Mesenchymal stem cell (in vitro differentiated cells and primary cell): Measurements from ENCODE around the gene SHD.

ENCODE experiments used
- DNase-seq: peaks from one replicate; pipeline ENCODE4 v3.0.0-alpha.2; 2013
- H2AFZ ChIP-seq: one replicate; pipeline ENCODE4 v1.6.1; 2013; ENCODE audit warnings: low read depth, mild to moderate bottlenecking, control low read depth, inconsistent platforms, low read length, moderate library complexity
- H2AK5ac ChIP-seq: 2 replicates; pipeline ENCODE4 v1.6.1; 2013; ENCODE audit warnings: low read length, moderate library complexity, mild to moderate bottlenecking, inconsistent platforms; ENCODE audit not compliant: severe bottlenecking
- H2BK120ac ChIP-seq: one replicate; pipeline ENCODE4 v1.6.1; 2013; ENCODE audit warnings: low read depth, mild to moderate bottlenecking, inconsistent platforms, low read length, moderate library complexity
- H2BK12ac ChIP-seq, 2 experiments: one replicate each; pipeline ENCODE4 v1.6.1; 2013; ENCODE audit warnings: inconsistent platforms in 2 of 2, low read length in 2 of 2, mild to moderate bottlenecking in 2 of 2, moderate library complexity in 2 of 2, control low read depth in 1 of 2
- H2BK15ac ChIP-seq: one replicate; pipeline ENCODE4 v1.6.1; 2013; ENCODE audit warnings: mild to moderate bottlenecking, low read depth, inconsistent platforms; ENCODE audit not compliant: poor library complexity, severe bottlenecking
- H2BK5ac ChIP-seq: 2 replicates; pipeline ENCODE4 v1.6.1; 2013; ENCODE audit warnings: low read depth, mild to moderate bottlenecking, low read length, control low read depth, inconsistent platforms; ENCODE audit not compliant: poor library complexity, severe bottlenecking
- H3K14ac ChIP-seq, 2 experiments: one replicate each; pipeline ENCODE4 v1.6.1; 2013; ENCODE audit warnings: inconsistent platforms in 2 of 2, low read length in 2 of 2, control low read depth in 1 of 2, mild to moderate bottlenecking in 1 of 2, moderate library complexity in 1 of 2
- H3K18ac ChIP-seq, 2 experiments: one replicate each; pipeline ENCODE4 v1.6.1; 2013; ENCODE audit warnings: inconsistent platforms in 2 of 2, low read length in 2 of 2, control low read depth in 1 of 2, low read depth in 1 of 2, mild to moderate bottlenecking in 1 of 2
- H3K23ac ChIP-seq, 2 experiments: one replicate each; pipeline ENCODE4 v1.6.1; 2013; ENCODE audit warnings: inconsistent platforms in 2 of 2, low read length in 2 of 2, mild to moderate bottlenecking in 2 of 2, moderate library complexity in 2 of 2, control low read depth in 1 of 2
- H3K27ac ChIP-seq: 2 replicates; pipeline ENCODE4 v1.5.1; 2013; ENCODE audit warnings: mild to moderate bottlenecking, moderate library complexity, low read length, control low read depth, inconsistent platforms; ENCODE audit not compliant: poor library complexity, severe bottlenecking
- H3K27me3 ChIP-seq, 2 experiments: 2 replicates each; pipeline versions ENCODE4 v1.6.1 to v1.7.0; 2013; ENCODE audit warnings: low read length in 2 of 2, mild to moderate bottlenecking in 2 of 2, moderate library complexity in 2 of 2, control low read depth in 1 of 2, inconsistent platforms in 1 of 2; ENCODE audit not compliant: control insufficient read depth in 1 of 2, insufficient read depth in 1 of 2
- H3K36me3 ChIP-seq, 2 experiments: 2 replicates each; pipeline versions ENCODE4 v1.6.1 to v1.7.0; 2013; ENCODE audit warnings: low read length in 2 of 2, control low read depth in 1 of 2, inconsistent platforms in 1 of 2, low read depth in 1 of 2, mild to moderate bottlenecking in 1 of 2; ENCODE audit not compliant: insufficient read depth in 2 of 2, control insufficient read depth in 1 of 2
- H3K4ac ChIP-seq, 2 experiments: one replicate each; pipeline ENCODE4 v1.6.1; 2013; ENCODE audit warnings: inconsistent platforms in 2 of 2, low read length in 2 of 2, mild to moderate bottlenecking in 2 of 2, moderate library complexity in 2 of 2, control low read depth in 1 of 2, low read depth in 1 of 2
- H3K4me1 ChIP-seq: 2 replicates; pipeline ENCODE4 v1.6.1; 2013; ENCODE audit warnings: low read depth, low read length, control low read depth; ENCODE audit not compliant: control insufficient read depth, insufficient read depth
- H3K4me2 ChIP-seq: 2 replicates; pipeline ENCODE4 v1.6.1; 2013; ENCODE audit warnings: low read length, mild to moderate bottlenecking, inconsistent platforms; ENCODE audit not compliant: poor library complexity, severe bottlenecking
- H3K4me3 ChIP-seq, 2 experiments: 2 replicates each; pipeline versions ENCODE4 v1.5.1 to v1.7.0; 2013; ENCODE audit warnings: low read length in 2 of 2, mild to moderate bottlenecking in 2 of 2, control low read depth in 1 of 2, low read depth in 1 of 2; ENCODE audit not compliant: insufficient read depth in 1 of 2
- H3K79me1 ChIP-seq: replicated peaks from 2 replicates; pipeline ENCODE4 v1.6.1; 2013; ENCODE audit warnings: mild to moderate bottlenecking, control low read depth, low read length, inconsistent platforms; ENCODE audit not compliant: poor library complexity, severe bottlenecking
- H3K9ac ChIP-seq: 2 replicates; pipeline ENCODE4 v1.7.0; 2013; ENCODE audit warnings: mild to moderate bottlenecking, low read length, moderate library complexity
- H3K9me3 ChIP-seq: 2 replicates; pipeline ENCODE4 v1.7.0; 2013; ENCODE audit warnings: mild to moderate bottlenecking, low read length; ENCODE audit not compliant: control insufficient read depth
- H4K8ac ChIP-seq: one replicate; pipeline ENCODE4 v1.6.1; 2013; ENCODE audit warnings: inconsistent platforms, mild to moderate bottlenecking, low read length, moderate library complexity
- H4K91ac ChIP-seq: one replicate; pipeline ENCODE4 v1.6.1; 2013; ENCODE audit warnings: mild to moderate bottlenecking, low read length, inconsistent platforms
- WGBS: methylation state at CpG from one replicate; pipeline ENCODE4 v1.1.7; 2013; ENCODE audit warnings: mixed read lengths; 5-methylcytosine and 5-hydroxymethylcytosine counted together

The SHD gene

DNA sequence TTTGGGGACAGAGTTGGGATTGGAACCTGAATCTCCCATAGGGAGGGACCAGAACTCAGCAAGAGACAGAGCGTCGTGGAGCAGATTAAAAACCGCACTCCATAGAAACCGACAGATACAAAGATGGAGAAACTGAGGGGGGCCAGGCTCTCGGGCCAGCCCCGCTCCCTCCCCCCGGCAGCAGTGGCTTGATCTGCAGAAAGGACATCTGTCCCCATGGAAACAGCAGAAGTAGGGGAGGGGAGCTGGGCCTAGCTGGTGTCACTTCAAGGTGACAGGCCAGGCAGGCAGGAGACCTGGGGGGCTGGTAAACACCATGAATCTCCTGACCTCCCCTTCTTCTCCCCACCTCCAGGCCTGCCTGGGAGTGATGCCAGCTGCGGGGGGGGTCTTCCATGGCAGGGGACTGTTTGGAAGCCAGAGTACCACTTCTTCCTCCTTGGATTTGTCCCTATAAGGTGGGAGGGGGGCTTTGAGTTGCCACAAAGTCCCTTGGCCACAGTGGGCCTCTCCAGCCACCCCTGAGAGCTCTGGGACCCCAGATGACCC, 12.2 kb downstream of the SHD start:
- H3K23ac ChIP-seq, result no peak overlapping the region
- H3K4me2 ChIP-seq, result no peak overlapping the region
- H3K18ac ChIP-seq, result no peak overlapping the region
- H3K4me3 ChIP-seq, result no peak overlapping the region
- no peak overlapping the region for H2BK15ac ChIP-seq
- no peak overlapping the region for H3K9ac ChIP-seq
- no peak overlapping the region for H2BK12ac ChIP-seq
- DNase-seq, result no peak
- no peak overlapping the region for H4K91ac ChIP-seq
- H3K4me1 ChIP-seq, result no peaks in the 10 kb centered on the region
- WGBS, result 90% methylated on average over 8 of the region's 8 CpGs
- H3K14ac ChIP-seq, result no peak overlapping the region
- no peak overlapping the region for H4K8ac ChIP-seq
- no peak overlapping the region for H2AK5ac ChIP-seq
- H3K79me1 ChIP-seq, result no peaks in the 10 kb centered on the region
- H3K36me3 ChIP-seq, result no peaks in the 10 kb centered on the region
- H3K4ac ChIP-seq, result no peak overlapping the region
- H3K27me3 ChIP-seq, result peaks cover 10 to 46% of the 10 kb centered on the region in 2 experiments
- no peak overlapping the region for H2BK120ac ChIP-seq
- H3K27ac ChIP-seq, result no peak overlapping the region
- H2BK5ac ChIP-seq, result no peak overlapping the region
- H3K9me3 ChIP-seq, result no peaks in the 10 kb centered on the region
- H2AFZ ChIP-seq, result no peak overlapping the region

DNA sequence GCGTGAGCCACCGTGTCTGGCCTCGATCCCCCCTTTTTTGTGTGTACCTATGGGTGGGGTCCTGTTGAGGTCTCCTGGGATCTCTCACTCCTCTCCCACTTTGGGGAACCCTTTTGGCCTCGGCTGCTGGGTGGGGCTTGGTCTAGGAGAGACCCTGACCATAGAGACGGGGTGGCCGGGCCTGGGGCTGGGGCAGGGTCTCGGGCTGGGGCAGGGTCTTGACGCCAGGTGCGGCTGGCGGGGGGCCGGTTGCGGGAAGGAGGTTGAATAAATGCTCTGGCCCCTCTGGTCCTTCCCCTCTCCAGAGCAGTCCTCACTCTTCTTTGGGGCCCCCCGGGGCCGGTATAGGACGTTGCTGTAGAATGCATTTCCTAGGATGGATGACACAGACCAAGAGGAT, 13.4 kb downstream of the SHD start:
- Histone ChIP-seq H2BK12ac (no peak overlapping the region), H4K91ac (no peak overlapping the region), H3K18ac (no peak overlapping the region), H2BK120ac (no peak overlapping the region), H2BK15ac (no peak overlapping the region), H3K36me3 (no peaks in the 10 kb centered on the region), H2BK5ac (no peak overlapping the region), H3K4me2 (no peak overlapping the region), H3K27me3 (peaks cover 10 to 46% of the 10 kb centered on the region in 2 experiments), H3K79me1 (no peaks in the 10 kb centered on the region), H3K14ac (no peak overlapping the region), H2AK5ac (no peak overlapping the region), H3K23ac (no peak overlapping the region), H3K4me3 (no peak overlapping the region), H3K4me1 (no peaks in the 10 kb centered on the region), H3K9ac (no peak overlapping the region), H4K8ac (no peak overlapping the region), H3K9me3 (no peaks in the 10 kb centered on the region), H3K27ac (no peak overlapping the region), H3K4ac (no peak overlapping the region), H2AFZ (no peak overlapping the region)
- WGBS, result 76% methylated on average over 13 of the region's 15 CpGs
- no peak for DNase-seq

- no peak overlapping the region for H2AK5ac ChIP-seq
- H3K27ac ChIP-seq, result no peak overlapping the region
- no peak overlapping the region for H3K18ac ChIP-seq
- H3K4me2 ChIP-seq, result no peak overlapping the region
- H3K4me1 ChIP-seq, result peaks cover 2% of the 10 kb centered on the region
- H3K9me3 ChIP-seq, result no peaks in the 10 kb centered on the region
- H3K9ac ChIP-seq, result no peak overlapping the region
- H3K27me3 ChIP-seq, result peaks cover 5 to 49% of the 10 kb centered on the region in 2 experiments
- H2BK120ac ChIP-seq, result no peak overlapping the region
- H2BK15ac ChIP-seq, result no peak overlapping the region
- no peaks in the 10 kb centered on the region for H3K36me3 ChIP-seq
- WGBS, result 71% methylated on average over 6 of the region's 10 CpGs
- peak overlapping the region in 1 of 2 experiments; percentile 59 for H3K23ac ChIP-seq
- no peak overlapping the region for H2BK5ac ChIP-seq
- no peak overlapping the region for H3K4ac ChIP-seq
- H4K8ac ChIP-seq, result no peak overlapping the region
- no peak overlapping the region for H2BK12ac ChIP-seq
- no peaks in the 10 kb centered on the region for H3K79me1 ChIP-seq
- H3K14ac ChIP-seq, result no peak overlapping the region
- H2AFZ ChIP-seq, result no peak overlapping the region
- H4K91ac ChIP-seq, result no peak overlapping the region
- no peak for DNase-seq
- H3K4me3 ChIP-seq, result no peak overlapping the region
Measured at GRCh38 chr19:4294389-4294788, 15.3 kb downstream of the SHD start.

DNA sequence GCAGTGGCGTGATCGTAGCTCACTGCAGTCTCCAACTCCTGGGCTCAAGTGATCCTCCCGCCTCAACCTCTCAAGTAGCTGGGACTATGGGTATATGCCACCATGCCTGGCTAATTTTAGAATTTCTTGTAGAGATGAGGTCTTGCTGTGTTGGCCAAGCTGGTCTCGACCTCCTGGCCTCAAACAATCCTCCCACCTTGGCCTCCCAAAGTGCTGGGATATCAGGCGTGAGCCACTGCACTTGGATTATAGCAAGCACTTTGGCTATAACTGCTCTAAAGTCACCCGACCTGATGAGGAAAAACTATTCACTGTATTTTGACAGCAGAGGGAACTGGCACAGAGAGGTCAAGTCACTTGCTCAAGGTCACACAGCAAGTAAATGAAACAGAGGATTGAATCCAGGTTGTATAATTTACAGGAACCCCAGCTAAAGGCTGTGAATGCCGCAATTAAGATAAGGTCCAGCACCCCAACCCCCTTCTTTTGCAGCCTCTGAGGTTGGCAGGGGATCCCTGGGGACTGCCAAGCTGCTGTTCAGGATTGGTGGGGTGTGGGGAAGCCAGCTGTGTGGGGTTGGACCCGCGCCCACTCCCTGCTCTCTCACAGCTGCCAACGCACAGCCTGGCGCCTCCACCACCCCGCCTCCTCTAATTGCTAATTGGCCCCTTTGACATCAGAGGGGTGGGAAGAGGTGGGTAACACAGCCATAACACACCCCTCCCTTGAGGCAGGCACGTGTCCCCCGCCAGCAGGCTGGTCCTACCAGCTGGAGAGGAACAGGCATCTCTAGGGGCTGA, 17.1 kb downstream of the SHD start:
- H2BK5ac ChIP-seq, result no peak overlapping the region
- DNase-seq, result no peak
- no peak overlapping the region for H4K91ac ChIP-seq
- H2AK5ac ChIP-seq, result no peak overlapping the region
- no peaks in the 10 kb centered on the region for H3K9me3 ChIP-seq
- H3K4ac ChIP-seq, result no peak overlapping the region
- H3K36me3 ChIP-seq, result no peaks in the 10 kb centered on the region
- no peak overlapping the region for H4K8ac ChIP-seq
- H2BK120ac ChIP-seq, result no peak overlapping the region
- H3K14ac ChIP-seq, result no peak overlapping the region
- H3K18ac ChIP-seq, result no peak overlapping the region
- peaks cover 2% of the 10 kb centered on the region for H3K4me1 ChIP-seq
- H2BK15ac ChIP-seq, result no peak overlapping the region
- H3K23ac ChIP-seq, result no peak overlapping the region
- H3K27me3 ChIP-seq, result peaks cover 5 to 42% of the 10 kb centered on the region in 2 experiments
- WGBS, result 66% methylated on average over 8 of the region's 14 CpGs
- no peak overlapping the region for H3K9ac ChIP-seq
- no peak overlapping the region for H3K4me3 ChIP-seq
- no peak overlapping the region for H3K27ac ChIP-seq
- H3K4me2 ChIP-seq, result no peak overlapping the region
- no peak overlapping the region for H2BK12ac ChIP-seq
- H2AFZ ChIP-seq, result no peak overlapping the region
- no peaks in the 10 kb centered on the region for H3K79me1 ChIP-seq
